Suppressor macrophage treated with lipopolysaccharide for 4 hours (primary cell): Measurements from ENCODE around the gene RELA.
"Not testable (repeated sequence)": the region's sequence is repeated elsewhere in the genome, so short reads cannot be mapped to it uniquely, and the experiment has no call there.

Source experiments
- DNase-seq: peaks from one replicate; pipeline ENCODE4 v3.0.0-alpha.2; 2020

Gene RELA

GRCh38 chr11:65662799-65663638 is at the start of gene RELA:
Gene RELA (minus strand): TSS chr11:65662916. CDS start chr11:65662832, 84 bp downstream.
- peak; percentile 98 for DNase-seq

- peak; percentile 99 for DNase-seq
Measured at GRCh38 chr11:65711785-65712632, 49.3 kb upstream of the RELA start, which contains the start of gene KAT5. Gene KAT5 (plus strand): TSS chr11:65712252. CDS start chr11:65712268, 16 bp downstream.

DNA sequence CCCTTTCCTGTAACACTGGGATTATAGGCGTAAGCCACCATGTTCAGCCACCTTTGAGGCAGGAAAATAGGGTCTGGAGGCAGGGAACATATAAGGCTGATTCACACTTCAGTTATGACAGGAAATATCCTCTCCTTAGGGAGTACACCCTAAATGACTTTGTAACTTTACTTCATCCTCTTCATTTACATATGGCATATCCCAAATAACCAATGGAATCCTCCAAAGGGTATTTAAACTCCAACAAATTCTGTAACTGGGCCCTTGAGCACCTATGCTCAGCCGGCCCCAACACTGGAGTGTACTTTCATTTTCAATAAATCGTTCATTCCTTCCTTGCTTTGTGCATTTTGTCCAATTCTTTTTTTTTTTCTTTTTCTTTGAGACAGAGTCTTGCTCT is 47.7 kb upstream of the RELA start:
- DNase-seq: peak; percentile 17

DNA sequence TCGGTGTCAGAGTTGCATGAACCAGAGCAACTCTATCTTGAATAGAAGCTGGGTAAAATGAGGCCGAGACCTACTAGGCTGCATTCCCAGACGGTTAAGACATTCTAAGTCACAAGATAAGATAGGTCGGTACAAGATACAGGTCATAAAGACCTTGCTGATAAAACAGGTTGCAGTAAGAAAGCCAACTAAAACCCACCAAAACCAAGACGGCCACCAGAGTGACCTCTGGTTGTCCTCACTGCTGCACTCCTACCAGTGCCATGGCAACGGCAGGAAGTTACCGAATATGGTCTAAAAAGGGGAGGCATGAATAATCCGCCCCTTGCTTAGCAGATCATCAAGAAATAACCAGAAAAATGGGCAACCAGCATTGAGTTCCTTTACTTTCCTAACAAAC is 46.9 kb upstream of the RELA start:
- peak; percentile 15 for DNase-seq

DNA sequence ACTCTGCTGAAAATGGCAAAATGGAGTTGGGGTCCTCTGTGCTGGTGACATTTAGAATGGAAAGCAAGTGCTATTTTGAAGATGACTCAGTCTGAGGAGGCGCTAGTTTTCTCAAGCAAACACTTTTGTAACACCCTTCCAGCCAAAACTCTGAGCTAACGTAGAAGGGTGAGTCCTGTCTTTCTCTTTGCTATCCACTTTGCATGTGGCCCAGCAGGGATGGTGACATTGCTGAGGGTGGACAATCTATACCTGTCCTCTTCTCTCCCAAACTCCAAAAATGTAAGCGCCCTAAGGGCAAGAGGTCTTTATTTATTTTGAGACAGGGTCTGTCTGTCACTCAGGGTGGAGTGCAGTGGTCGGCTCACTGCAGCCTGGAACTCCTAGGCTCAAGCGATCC is 45.7 kb upstream of the RELA start:
- DNase-seq: peak; percentile 23

DNA sequence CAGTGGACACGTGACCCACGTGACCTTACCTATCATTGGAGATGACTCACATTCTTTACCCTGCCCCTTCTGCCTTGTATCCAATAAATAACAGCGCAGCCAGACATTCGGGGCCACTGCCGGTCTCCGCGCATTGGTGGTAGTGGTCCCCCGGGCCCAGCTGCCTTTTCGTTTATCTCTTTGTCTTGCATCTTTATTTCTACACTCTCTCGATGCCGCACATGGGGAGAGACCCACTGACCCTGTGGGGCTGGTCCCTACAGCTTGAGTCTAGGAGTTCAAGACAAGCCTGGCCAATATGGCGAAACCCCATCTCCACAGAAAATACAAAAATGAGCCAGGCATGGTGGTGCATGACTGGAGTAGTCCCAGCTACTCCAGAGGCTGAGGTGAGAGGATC is 44.3 kb upstream of the RELA start:
- not testable (repeated sequence) for DNase-seq

- peak; percentile 52 for DNase-seq
Measured at GRCh38 chr11:65706303-65706763, 43.6 kb upstream of the RELA start.

- no peak for DNase-seq
Measured at GRCh38 chr11:65703846-65704245, 41.1 kb upstream of the RELA start.

DNA sequence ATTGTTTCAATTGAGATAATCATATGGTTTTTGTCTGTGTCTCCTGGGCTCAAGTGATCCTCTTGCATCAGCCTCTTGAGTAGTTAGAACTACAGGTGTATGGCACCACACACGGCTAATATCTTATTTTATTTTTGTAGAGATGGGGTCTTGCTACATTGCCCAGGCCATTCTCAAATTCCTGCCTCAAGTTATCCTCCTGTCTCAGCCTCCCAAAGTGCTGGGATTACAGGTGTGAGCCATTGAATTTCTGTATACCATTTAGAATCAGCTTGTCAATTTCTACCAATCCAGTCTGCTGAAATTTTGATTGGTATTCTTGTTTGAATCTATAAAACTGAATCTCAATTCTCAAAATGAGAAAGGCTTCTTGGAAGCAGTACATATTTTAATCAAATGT is 39.0 kb upstream of the RELA start:
- DNase-seq: no peak

DNA sequence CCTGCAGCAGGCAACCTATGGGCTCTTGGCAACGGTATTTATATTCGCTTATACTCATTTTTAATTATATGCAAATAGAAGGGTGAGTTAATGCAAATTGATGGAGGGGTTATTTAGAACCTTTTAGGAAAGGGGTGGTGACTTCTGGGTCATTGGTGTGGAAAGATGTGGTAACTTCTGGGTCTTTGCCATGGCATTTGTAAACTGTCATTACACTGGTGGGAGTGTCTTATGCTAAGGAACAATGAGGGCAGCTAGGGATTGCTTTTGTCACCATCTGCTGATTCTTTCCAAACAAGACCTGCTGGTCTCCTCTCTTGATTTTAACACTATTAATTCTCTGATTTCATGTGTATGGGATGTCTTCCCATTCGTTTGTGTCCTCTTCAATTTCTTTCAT is 37.7 kb upstream of the RELA start:
- peak; percentile 53 for DNase-seq

GRCh38 chr11:65699306-65699705 is 36.6 kb upstream of the RELA start:
- DNase-seq: no peak

DNA sequence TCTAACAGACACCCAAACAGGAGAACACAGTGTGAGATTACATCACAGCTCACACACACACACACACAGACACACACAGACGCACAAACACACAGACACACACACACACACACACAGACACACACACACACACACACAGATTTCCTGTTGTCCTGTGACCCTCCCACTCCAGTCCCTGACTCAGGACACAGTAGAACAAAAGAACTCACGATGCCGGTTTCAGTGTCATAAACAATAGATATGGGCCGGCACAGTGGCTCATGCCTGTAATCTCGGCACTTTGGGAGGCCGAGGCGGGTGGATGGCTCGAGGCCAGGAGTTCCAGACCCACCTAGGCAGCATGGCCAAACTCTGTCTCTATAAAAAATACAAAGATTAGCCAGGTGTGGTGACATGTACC is 35.5 kb upstream of the RELA start:
- DNase-seq: no peak

GRCh38 chr11:65696802-65697552 is 34.3 kb upstream of the RELA start:
- DNase-seq: no peak

DNA sequence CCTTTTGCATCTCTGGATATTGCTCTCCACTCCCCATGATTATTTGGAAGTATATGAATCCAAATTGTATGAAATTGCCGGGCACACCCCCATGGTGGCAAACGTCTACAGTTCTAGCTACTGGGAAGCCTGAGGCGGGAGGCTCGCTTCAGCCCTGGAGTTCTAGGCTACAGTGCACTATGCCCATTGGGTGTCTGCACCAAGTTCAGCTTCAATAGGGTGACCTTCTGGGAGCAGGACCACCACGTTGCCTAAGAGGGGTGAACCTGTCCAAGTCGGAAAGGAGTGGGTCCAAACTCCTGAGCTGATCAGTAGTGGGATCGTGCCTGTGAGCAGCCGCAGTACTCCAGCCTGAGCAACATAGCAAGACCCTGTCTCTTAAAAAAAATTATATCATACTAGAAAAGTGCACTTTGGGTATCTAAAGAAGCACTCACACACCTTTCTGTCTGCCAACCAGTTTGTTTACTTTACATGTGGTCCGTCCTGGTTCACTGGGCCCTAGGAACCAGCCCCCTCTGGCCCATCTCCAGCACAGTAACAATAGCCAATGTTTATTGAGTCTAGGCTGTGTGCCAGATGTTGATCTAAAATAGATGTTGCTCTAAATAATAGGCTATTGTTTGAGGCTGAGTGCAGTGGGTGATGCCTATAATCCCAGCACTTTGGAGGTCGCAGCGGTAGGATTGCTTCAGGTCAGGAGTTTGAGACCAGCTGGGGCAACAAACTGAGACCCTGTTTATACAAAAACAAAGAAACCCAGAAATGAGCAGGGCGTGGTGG is 32.9 kb upstream of the RELA start:
- DNase-seq: no peak

GRCh38 chr11:65692367-65692766 is 29.7 kb upstream of the RELA start:
- no peak for DNase-seq

GRCh38 chr11:65691847-65692246 is 29.1 kb upstream of the RELA start:
- DNase-seq: not testable (repeated sequence)

DNA sequence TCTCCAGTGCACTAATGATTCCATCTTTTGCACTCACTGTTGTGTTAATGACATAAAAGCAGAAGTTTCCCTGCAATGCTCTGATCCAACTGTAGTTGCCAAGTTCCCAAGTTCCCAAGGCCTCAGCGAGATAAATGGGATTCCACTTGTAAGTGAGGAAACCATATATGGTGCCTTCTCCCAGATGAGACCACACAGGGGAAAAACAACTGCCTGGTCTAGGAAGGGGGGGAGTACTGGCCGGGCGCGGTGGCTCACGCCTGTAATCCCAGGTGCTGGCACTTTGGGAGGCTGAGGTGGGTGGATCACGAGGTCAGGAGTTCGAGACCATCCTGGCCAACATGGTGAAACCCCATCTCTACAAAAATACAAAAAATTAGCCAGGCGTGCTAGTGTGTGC is 23.3 kb upstream of the RELA start:
- DNase-seq: no peak

DNA sequence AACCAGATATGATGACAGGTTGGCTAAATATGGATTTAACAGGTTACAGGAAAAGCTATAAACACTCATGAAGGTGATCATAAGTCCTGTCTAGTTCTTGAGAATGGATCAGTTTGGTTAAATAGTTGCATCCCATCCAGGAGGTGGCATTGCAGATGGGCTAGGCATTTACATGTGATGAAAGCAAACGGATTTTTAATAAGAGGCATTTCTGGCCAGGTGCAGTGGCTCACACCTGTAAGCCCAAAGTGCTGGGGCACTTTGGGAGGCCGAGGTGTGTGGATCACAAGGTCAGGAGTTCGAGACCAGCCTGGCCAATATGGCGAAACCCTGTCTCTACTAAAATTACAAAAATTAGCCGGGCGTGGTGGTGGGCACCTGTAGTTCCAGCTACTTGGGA is 20.8 kb upstream of the RELA start:
- not testable (repeated sequence) for DNase-seq

- no peak for DNase-seq
Measured at GRCh38 chr11:65680192-65680743, 17.6 kb upstream of the RELA start.

DNA sequence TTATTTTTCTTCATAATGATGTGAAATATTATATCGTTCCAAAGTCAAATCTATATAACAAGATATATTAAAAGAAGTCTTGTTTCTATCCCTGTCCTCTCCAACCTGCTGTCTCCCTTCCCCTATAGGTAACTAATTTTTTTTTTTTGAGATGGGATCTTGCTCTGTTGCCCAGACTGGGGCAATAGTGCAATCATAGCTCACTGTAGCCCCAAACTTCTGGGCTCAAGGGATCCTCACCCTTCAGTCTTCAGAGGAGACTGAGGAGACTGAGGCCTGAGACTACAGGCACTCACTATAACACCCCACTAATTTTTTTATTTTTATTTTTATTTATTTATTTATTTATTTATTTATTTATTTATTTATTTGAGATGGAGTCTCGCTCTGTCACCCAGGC is 10.3 kb upstream of the RELA start:
- no peak for DNase-seq

GRCh38 chr11:65672180-65672860 is 9.6 kb upstream of the RELA start:
- DNase-seq: no peak
